Stomach (tissue), 9 donors: ENCODE results near the gene ATP13A3. TPM values are rescaled to one million over a fixed set of nuclear protein-coding genes. Genes with fewer than 3 reads are reported as not detected.

ENCODE experiments used
- DNase-seq, 2 donors: peaks; one replicate each; pipeline versions ENCODE4 v3.0.0 to v3.0.0-alpha.2; 2013 to 2019
- H3K27ac ChIP-seq, 5 donors: fragments of 200-600 bp in 4 of 5; sonication (generic) in 4 of 5; one replicate each; pipeline ENCODE4 v1.5.1; 2013 to 2019; ENCODE audit warnings: mild to moderate bottlenecking in 1 of 5, moderate library complexity in 1 of 5
- H3K27me3 ChIP-seq, 3 donors: fragments of 200-600 bp; sonication (generic); one replicate each; pipeline ENCODE4 v1.5.1; 2017 to 2019; ENCODE audit warnings: mixed run types in 1 of 3
- H3K36me3 ChIP-seq, 4 donors: fragments of 200-600 bp; sonication (generic); 1 replicate in 3 of 4; 2 replicates in 1 of 4; pipeline ENCODE4 v1.5.1; 2016 to 2019
- H3K4me1 ChIP-seq, 4 donors: fragments of 200-600 bp; sonication (generic); one replicate each; pipeline ENCODE4 v1.5.1; 2016 to 2019
- H3K4me3 ChIP-seq, 4 donors: fragments of 200-600 bp; sonication (generic) in 3 of 4; one replicate each; pipeline ENCODE4 v1.5.1; 2016 to 2019; ENCODE audit warnings: mild to moderate bottlenecking in 1 of 4
- H3K9me3 ChIP-seq, 4 donors: fragments of 200-600 bp; sonication (generic); one replicate each; pipeline ENCODE4 v1.5.1; 2016 to 2019
- CTCF ChIP-seq, 7 experiments: fragments of 450-650 bp in 4 of 7; fragments of 200-600 bp in 3 of 7; sonication (generic) in 3 of 7; IDR thresholded peaks; one replicate each; pipeline ENCODE4 v1.5.1; 2016 to 2019; ENCODE audit warnings: antibody characterized with exemption in 7 of 7, control low read depth in 2 of 7, mild to moderate bottlenecking in 1 of 7
- EP300 ChIP-seq: sonication (generic); formaldehyde crosslinking; IDR thresholded peaks from one replicate; pipeline ENCODE4 v1.6.1; 2017; ENCODE audit warnings: antibody characterized with exemption
- POLR2A ChIP-seq, 4 donors: fragments of 450-650 bp; IDR thresholded peaks; one replicate each; pipeline ENCODE4 v1.6.1; 2016; ENCODE audit warnings: antibody characterized with exemption in 4 of 4, control low read depth in 2 of 4, mild to moderate bottlenecking in 1 of 4, moderate library complexity in 1 of 4
- POLR2AphosphoS5 ChIP-seq, 3 donors: sonication (generic); formaldehyde crosslinking; IDR thresholded peaks; one replicate each; pipeline ENCODE4 v1.6.1; 2016; ENCODE audit warnings: antibody characterized with exemption in 3 of 3
- WGBS, 5 donors: extraction: QIAGEN DNeasy Blood & Tissue Kit in 3 of 5; methylation state at CpG; one replicate each; pipeline versions ENCODE4 v1.1.5 to v1.1.7; 2013 to 2018; 5-methylcytosine and 5-hydroxymethylcytosine counted together
- intact Hi-C: fragments of 100-400 bp; cut with DNase I; formaldehyde crosslinking; loops from one replicate; pipeline ENCODE4 v1.15.1; 2023; ENCODE audit warnings: low total_unique reads
- polyA plus RNA-seq, 3 donors: library from polyadenylated mRNA; stranded (reverse); fragments of 200-250 nt; gene quantifications; one replicate each; pipeline ENCODE4 v1.2.3, GENCODE V29; 2013
- total RNA-seq, 5 donors: library from RNA; depleted of rRNA; stranded (reverse); fragments of >200 nt; gene quantifications; one replicate each; pipeline versions ENCODE4 v1.1.0 to v1.2.3, GENCODE V29; 2014 to 2016
- donor health status: healthy with polysubstance abuse.
- donor health status: Bipolar disorder and iron deficiency.
- donor health status: healthy.

ATP13A3 gene
- total and polyA plus RNA-seq, 8 donors, result 11.2 to 332 (median 21.4) TPM

- WGBS, 5 donors, result 82 to 89% (median 86%) methylated on average over 9 of the region's 9 CpGs
- H3K36me3 ChIP-seq, result no peaks in the 10 kb centered on the region
- no peak for TF ChIP-seq EP300
- TF ChIP-seq POLR2AphosphoS5 (IDR thresholded peaks at IDR 0.05), result no peak
- TF ChIP-seq CTCF (IDR thresholded peaks at IDR 0.05), result no peak
- TF ChIP-seq POLR2A (IDR thresholded peaks at IDR 0.05), result no peak
- no peak overlapping the region for H3K27ac ChIP-seq
- intact Hi-C loops, result no loop called here
- no peak overlapping the region for H3K4me3 ChIP-seq
- H3K9me3 ChIP-seq, result no peaks in the 10 kb centered on the region
- DNase-seq, result no peak
- peaks cover 0 to 35% (median 0%) of the 10 kb centered on the region in 3 donors for H3K27me3 ChIP-seq
- H3K4me1 ChIP-seq, result peaks cover 0 to 7% (median 0%) of the 10 kb centered on the region in 4 donors
These were observed 103.9 kb downstream of the ATP13A3 start for GRCh38 chr3:194382892-194383223.

GRCh38 chr3:194382196-194382891 is 104.5 kb downstream of the ATP13A3 start:
- 79 to 85% (median 79%) methylated on average over 19 to 20 of the region's 20 CpGs for WGBS, 5 donors

GRCh38 chr3:194381460-194381875 is 105.3 kb downstream of the ATP13A3 start:
- 37 to 65% (median 54%) methylated on average over 10 to 17 of the region's 17 CpGs for WGBS, 5 donors
- Histone ChIP-seq H3K9me3 (no peaks in the 10 kb centered on the region), H3K4me1 (peaks cover 0 to 7% (median 0%) of the 10 kb centered on the region in 4 donors), H3K36me3 (no peaks in the 10 kb centered on the region), H3K27me3 (peaks cover 0 to 45% (median 0%) of the 10 kb centered on the region in 3 donors), H3K4me3 (no peak overlapping the region), H3K27ac (no peak overlapping the region)
- intact Hi-C loops, result no loop called here
- peak in 1 of 2 donors; percentile 22 for DNase-seq
- TF ChIP-seq EP300, result no peak
- no peak for TF ChIP-seq POLR2AphosphoS5 (IDR thresholded peaks at IDR 0.05)
- TF ChIP-seq CTCF (IDR thresholded peaks at IDR 0.05), result no peak
- TF ChIP-seq POLR2A (IDR thresholded peaks at IDR 0.05), result no peak

More at GRCh38 chr3:194382196-194382891, 104.5 kb downstream of the ATP13A3 start:
- no peaks in the 10 kb centered on the region for H3K9me3 ChIP-seq
- no peak overlapping the region for H3K27ac ChIP-seq
- H3K4me3 ChIP-seq, result no peak overlapping the region
- TF ChIP-seq EP300, result no peak
- no peak for TF ChIP-seq POLR2A (IDR thresholded peaks at IDR 0.05)
- TF ChIP-seq CTCF (IDR thresholded peaks at IDR 0.05), result no peak
- TF ChIP-seq POLR2AphosphoS5 (IDR thresholded peaks at IDR 0.05), result no peak
- no peak for DNase-seq
- intact Hi-C loops, result no loop called here
- peaks cover 0 to 37% (median 0%) of the 10 kb centered on the region in 3 donors for H3K27me3 ChIP-seq
- H3K4me1 ChIP-seq, result peaks cover 0 to 7% (median 0%) of the 10 kb centered on the region in 4 donors
- no peaks in the 10 kb centered on the region for H3K36me3 ChIP-seq

GRCh38 chr3:194380326-194380725 is 106.5 kb downstream of the ATP13A3 start:
- no peak for TF ChIP-seq POLR2AphosphoS5 (IDR thresholded peaks at IDR 0.05)
- TF ChIP-seq EP300, result no peak
- TF ChIP-seq CTCF (IDR thresholded peaks at IDR 0.05), result no peak
- no peak for TF ChIP-seq POLR2A (IDR thresholded peaks at IDR 0.05)
- H3K4me1 ChIP-seq, result peaks cover 0 to 7% (median 0%) of the 10 kb centered on the region in 4 donors
- DNase-seq, result peak in 1 of 2 donors; percentile 16
- H3K27ac ChIP-seq, result no peak overlapping the region
- no peaks in the 10 kb centered on the region for H3K9me3 ChIP-seq
- intact Hi-C loops, result no loop called here
- 79 to 91% (median 85%) methylated on average over 7 of the region's 7 CpGs for WGBS, 5 donors
- H3K36me3 ChIP-seq, result no peaks in the 10 kb centered on the region
- no peak overlapping the region for H3K4me3 ChIP-seq
- H3K27me3 ChIP-seq, result peaks cover 0 to 53% (median 0%) of the 10 kb centered on the region in 3 donors
